ENCODE results near the gene PTPN23.

GRCh38 chr3:47343471-47343971 lies 37.3 kb upstream of the PTPN23 start:
- no peak for TF ChIP-seq CTCF (IDR thresholded peaks at IDR 0.05; ENCODE audit: low read depth, low read length, poor library complexity, severe bottlenecking)
- no peak for TF ChIP-seq EZH2phosphoT487 (IDR thresholded peaks at IDR 0.05; ENCODE audit: borderline replicate concordance, low read length)
